Measurements from ENCODE around the gene PER1.

Gene PER1

GRCh38 chr17:8155231-8155995, 3.2 kb upstream of the PER1 start:
- H3K36me3 ChIP-seq = peaks cover 17% of the 10 kb centered on the region
- no peak for DNase-seq
- no peak for TF ChIP-seq CTCF (IDR thresholded peaks at IDR 0.05; ENCODE audit: low read depth, low read length)
- H3K27me3 ChIP-seq (ENCODE audit: insufficient read depth, low read depth, severe bottlenecking) = no peaks in the 10 kb centered on the region
- H3K9me3 ChIP-seq (ENCODE audit: severe bottlenecking) = no peaks in the 10 kb centered on the region
- H3K4me3 ChIP-seq (ENCODE audit: low read depth, low read length) = peak overlapping the region; percentile 46
- no peak overlapping the region for H3K27ac ChIP-seq

GRCh38 chr17:8154608-8155155, 2.5 kb upstream of the PER1 start:
- TF ChIP-seq CTCF (IDR thresholded peaks at IDR 0.05; ENCODE audit: low read depth, low read length) = no peak
- H3K27me3 ChIP-seq (ENCODE audit: insufficient read depth, low read depth, severe bottlenecking) = no peaks in the 10 kb centered on the region
- no peak for DNase-seq
- H3K4me3 ChIP-seq (ENCODE audit: low read depth, low read length) = peak overlapping the region; percentile 37
- peak overlapping the region; percentile 34; the same call in 1 of the 2 replicates for H3K27ac ChIP-seq
- peaks cover 21% of the 10 kb centered on the region for H3K36me3 ChIP-seq
- no peaks in the 10 kb centered on the region for H3K9me3 ChIP-seq (ENCODE audit: severe bottlenecking)

- no peaks in the 10 kb centered on the region for H3K27me3 ChIP-seq (ENCODE audit: insufficient read depth, low read depth, severe bottlenecking)
- H3K36me3 ChIP-seq = peaks cover 21% of the 10 kb centered on the region
- no peaks in the 10 kb centered on the region for H3K9me3 ChIP-seq (ENCODE audit: severe bottlenecking)
- H3K4me3 ChIP-seq (ENCODE audit: low read depth, low read length) = peak overlapping the region; percentile 37
- peak overlapping the region; percentile 79 for H3K27ac ChIP-seq
- peak; percentile 93 for DNase-seq
- no peak for TF ChIP-seq CTCF (IDR thresholded peaks at IDR 0.05; ENCODE audit: low read depth, low read length)
These were observed 1.9 kb upstream of the PER1 start for GRCh38 chr17:8153957-8154607.

- DNase-seq = peak; percentile 59
- Histone ChIP-seq H3K27ac (peak overlapping the region; percentile 79), H3K4me3 (ENCODE audit: low read depth, low read length) (peak overlapping the region; percentile 37), H3K9me3 (ENCODE audit: severe bottlenecking) (no peaks in the 10 kb centered on the region), H3K36me3 (peaks cover 24% of the 10 kb centered on the region), H3K27me3 (ENCODE audit: insufficient read depth, low read depth, severe bottlenecking) (no peaks in the 10 kb centered on the region)
- TF ChIP-seq CTCF (IDR thresholded peaks at IDR 0.05; ENCODE audit: low read depth, low read length) = no peak
These were observed 1.3 kb upstream of the PER1 start for GRCh38 chr17:8153525-8153956.

GRCh38 chr17:8153031-8153451, 837 bp upstream of the PER1 start:
- DNase-seq = no peak
- H3K9me3 ChIP-seq (ENCODE audit: severe bottlenecking) = no peaks in the 10 kb centered on the region
- TF ChIP-seq CTCF (IDR thresholded peaks at IDR 0.05; ENCODE audit: low read depth, low read length) = no peak
- no peaks in the 10 kb centered on the region for H3K27me3 ChIP-seq (ENCODE audit: insufficient read depth, low read depth, severe bottlenecking)
- H3K4me3 ChIP-seq (ENCODE audit: low read depth, low read length) = no peak overlapping the region
- peak overlapping the region; percentile 61 for H3K27ac ChIP-seq
- H3K36me3 ChIP-seq = peaks cover 25% of the 10 kb centered on the region

All from WERI-Rb-1 (cell line).